Limb (tissue), 2 donors: ENCODE measurements around the gene ANKS1B.

Experiments
- DNase-seq, 2 donors: peaks; one replicate each; pipeline ENCODE4 v3.0.0-alpha.2; 2016; ENCODE audit errors: extremely low spot score in 2 of 2

ANKS1B gene

DNA sequence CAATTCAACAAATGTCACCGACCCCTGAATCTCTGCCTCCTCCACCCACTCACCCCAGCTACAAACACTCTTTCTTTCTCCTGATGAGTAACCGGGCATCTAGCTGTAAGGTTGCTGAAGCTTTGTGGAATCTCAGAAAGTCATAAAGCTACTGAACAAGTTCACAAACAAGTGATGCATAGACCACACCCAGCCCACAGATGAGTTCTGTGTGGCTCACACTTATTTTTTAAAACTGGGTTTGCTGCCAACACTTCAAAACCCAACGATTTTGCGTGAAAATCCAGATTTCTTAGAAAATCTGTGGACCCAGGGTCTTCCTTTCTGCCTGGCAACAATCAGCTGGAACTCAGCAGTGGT lies 1243.6 kb downstream of the ANKS1B start:
- no peak for DNase-seq

DNA sequence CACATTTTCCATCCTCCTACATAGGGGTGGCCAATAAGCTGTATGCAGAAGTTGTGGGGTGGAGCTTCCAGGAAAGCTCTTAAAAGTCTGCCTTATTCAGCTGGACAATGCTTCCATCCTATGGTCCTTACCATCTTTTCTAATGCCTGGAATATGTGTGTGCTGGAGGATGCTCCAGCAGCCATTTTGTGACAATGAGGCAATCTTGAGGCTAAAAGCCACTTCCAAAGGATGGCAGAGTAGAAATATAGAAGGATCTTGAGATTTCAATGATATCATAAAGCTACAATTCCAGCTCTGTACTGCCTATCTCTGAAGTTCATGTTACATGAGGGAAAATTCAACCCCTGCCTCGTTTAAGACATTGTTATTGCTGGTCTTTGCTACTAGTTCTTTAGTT lies 1244.0 kb downstream of the ANKS1B start:
- DNase-seq = no peak

DNA sequence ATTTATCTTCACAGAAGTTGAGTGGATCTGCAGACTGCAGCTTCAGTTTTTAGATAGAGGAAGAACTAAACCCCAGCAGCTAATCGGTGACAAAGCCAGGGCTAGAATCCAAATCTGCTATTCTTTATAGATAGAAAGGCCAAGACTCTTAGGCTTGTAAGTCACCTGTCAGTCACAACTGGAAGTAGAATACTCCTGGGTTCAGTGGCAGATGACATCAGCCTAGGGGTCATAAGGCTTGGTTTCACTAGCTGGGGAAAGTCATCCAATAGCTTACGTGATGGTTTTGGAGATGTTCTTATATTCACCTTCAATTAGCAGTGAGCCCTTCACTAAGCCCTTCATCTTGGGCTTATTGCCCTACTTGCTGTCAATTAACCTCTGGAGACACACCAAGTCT lies 1246.2 kb downstream of the ANKS1B start:
- no peak for DNase-seq

DNA sequence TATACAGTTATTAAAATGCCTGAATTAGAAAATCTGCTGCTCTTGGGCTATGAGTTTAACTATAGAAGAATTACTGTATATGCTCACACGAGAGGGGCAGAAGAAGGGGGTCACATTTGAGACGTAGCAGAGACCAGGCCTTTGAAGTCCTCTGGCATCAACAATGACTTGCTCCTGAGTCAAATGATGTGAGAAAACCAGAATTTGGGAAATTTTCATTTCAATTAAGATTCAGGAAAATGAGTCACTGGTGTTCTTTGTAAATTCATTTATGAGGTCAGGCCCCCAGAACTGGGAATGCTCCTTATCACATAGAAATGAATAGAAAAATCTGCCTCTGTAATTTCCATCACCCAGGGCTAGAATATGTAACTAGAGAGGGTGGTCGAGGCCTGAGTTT lies 1246.7 kb downstream of the ANKS1B start:
- DNase-seq = no peak

DNA sequence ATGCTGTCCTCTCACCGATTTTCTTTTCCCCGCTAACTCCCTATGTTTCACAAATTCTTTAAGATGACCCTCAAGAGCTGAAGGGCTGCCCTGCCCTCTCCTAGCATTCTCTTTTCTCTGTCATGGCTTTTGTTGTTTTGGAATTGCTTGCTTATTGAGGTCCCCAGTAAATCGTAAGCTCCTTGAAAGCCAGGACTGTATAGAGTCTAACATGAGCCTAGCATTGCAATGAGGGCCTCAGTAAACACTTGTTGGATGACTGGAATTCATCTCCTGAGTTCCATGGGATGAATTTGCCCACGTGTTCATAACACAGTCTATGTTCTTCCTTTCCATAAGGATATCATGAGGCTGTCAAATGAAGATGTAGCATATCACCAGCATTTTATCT lies 1247.4 kb downstream of the ANKS1B start:
- DNase-seq = no peak

DNA sequence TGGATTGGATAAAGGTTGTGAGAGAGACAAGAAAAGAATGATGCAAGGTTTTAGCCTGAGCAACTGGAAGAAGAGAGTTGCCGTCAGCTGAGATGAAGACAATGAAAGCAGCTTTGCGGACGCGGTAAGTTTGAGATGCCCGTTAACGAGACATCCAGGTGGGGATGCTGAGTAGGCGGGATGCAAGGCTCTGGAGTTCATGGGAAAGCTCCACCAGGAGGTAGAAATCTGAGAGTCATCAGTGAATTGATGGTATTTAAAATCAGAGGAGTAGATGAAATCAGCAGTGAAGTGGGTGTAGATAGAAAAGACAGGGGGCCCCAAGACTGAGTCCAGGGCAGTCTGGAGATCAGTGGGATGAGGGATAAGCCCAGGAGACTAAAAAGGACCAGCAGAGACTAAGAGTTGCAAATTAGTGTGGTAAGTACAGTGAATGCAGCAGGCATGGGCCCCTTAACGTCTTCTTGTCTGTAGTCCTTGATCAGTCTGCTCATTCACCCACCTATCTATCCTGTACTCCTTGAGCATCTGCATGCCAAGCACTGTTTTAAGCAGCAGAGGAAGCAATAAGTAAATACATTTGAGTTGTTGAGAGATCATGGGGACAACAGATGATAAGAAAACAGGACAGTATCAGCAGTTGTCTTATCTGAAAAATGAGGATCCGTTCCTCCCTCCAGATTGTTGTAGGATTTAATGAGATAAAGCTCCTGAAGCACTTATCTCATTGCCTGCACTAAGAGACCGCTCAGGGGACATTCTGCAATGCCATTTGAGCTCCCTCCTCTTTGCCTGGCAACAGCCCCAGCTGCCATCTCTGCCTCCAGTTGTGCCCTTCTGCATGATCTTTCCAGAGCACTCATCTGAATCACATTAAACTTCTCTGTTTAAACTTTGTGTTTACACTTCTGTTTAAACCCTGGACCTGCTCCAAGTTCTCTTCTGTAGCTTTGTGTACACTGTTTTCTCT lies 1248.1 kb downstream of the ANKS1B start:
- no peak for DNase-seq

DNA sequence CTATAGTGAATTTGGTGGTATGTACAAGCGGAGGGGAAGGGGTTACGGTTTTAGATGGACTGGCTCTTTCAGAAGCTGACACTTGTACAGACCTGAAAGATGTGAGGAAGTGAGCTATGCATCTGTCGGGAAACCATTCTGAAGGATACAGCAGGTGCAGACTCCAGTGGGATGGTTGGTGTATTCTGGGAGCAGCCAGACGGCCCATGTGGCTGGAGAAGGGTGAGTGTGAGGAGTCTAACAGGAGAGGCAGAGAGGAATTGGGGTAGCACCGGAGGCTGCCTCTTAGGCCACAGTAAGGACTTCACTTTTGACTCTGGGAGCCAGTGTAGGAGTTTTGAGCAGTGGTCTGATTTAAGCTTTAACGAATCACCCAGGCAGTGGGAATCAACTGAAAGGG lies 1248.9 kb downstream of the ANKS1B start:
- no peak for DNase-seq

DNA sequence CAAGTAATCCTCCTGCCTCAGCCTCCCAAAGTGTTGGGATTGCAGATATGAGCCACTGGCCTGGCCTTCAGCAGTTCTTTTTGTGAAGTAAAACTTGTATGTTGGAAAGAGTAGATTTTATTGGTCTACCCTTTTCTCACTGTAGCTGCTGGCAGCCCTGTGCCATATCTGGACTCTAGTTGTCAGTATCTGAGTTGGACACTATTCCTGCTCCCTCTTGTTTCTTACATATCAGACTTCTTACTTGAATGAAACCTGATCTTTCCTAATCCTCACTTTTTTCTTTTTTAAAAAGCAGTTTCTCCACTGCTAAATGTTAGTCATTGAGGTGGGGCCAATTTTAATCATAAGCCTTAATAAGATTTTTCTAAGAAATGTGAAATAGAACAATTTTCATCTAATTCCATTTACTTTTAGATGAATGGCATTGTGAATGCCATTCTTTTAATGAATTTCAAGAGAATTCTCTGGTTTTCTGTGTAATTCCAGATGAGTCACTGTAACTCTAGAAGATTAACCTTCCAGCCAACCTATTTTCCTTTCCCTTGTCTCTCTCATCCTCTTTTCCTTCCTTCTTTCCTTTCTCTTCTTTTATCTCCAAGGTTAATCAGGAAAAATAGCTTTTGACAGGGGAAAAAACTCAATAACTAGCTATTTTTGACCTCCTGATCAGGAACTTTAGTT lies 1250.9 kb downstream of the ANKS1B start:
- DNase-seq = no peak

DNA sequence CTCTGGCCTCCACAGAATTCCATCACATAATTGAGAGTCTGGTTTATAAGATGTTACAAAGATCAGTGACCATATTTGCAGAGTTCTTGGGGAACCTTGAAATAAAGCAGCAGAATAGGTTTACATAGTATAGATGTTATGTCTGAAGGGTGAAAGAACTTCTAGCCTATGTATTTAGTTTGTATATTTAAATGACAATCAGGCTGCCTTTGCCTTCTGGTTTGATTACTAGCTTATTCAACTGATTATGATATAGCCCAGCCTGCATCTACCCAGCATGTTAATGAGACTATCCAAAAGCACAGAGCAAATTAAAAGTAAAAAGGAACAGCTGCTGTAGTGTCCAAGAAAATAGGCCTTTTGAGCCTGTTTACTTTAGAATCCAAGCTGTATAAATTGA lies 1254.3 kb downstream of the ANKS1B start:
- DNase-seq = no peak

DNA sequence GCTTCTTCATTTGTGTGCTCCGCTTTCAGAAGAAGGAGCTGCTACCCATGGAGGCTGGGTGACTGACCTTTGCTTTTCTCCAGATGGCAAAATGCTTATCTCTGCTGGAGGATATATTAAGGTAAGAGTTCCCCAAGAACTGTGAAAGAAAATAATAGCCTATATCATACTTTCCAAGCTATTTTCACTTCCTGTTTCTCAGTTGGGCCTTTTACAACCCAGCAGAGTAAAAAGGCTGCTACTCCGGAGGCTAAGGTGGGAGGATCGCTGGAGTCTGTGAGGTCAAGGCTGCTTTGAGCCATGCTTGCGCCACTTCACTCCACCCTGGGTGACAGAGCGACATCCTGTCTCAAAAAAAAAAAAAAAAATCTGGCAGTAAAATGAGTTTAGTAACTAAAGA lies 1257.5 kb downstream of the ANKS1B start:
- no peak for DNase-seq

DNA sequence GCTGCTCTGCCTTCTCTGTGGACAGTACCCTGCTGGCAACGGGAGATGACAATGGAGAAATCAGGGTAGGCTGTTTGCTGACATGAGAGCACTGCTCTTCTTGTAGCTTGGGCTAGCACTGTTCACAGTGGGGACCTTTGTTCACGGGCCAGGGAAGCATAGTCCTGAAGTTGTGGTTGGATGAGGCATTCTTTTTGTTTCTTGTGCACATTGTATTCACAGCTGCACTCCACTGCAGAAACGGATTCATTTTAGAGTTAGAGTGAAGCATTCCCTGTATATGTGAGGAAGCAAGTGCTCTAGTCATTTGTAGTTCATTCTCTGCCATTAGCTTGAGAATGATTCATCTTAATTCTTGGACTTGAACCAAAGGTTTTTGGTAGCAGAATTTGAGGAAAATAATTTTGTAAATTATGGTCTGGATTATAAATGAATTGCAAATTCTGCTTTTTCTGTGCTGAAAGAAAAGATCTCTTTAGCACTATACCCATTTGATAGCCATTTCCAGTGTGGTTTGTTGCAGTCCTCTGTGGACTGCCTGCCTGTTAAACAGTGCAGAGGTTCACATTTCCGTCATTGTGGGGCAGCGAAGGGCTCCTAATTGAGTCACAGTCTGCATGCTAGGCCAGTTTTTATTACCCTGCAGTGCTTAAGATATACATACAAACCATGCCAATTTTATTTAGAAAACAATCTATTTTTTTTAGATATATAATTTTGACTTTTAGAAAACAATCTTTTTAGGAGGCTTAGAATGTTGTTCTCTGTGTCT lies 1259.1 kb downstream of the ANKS1B start:
- peak; percentile 21 to 54 for DNase-seq

DNA sequence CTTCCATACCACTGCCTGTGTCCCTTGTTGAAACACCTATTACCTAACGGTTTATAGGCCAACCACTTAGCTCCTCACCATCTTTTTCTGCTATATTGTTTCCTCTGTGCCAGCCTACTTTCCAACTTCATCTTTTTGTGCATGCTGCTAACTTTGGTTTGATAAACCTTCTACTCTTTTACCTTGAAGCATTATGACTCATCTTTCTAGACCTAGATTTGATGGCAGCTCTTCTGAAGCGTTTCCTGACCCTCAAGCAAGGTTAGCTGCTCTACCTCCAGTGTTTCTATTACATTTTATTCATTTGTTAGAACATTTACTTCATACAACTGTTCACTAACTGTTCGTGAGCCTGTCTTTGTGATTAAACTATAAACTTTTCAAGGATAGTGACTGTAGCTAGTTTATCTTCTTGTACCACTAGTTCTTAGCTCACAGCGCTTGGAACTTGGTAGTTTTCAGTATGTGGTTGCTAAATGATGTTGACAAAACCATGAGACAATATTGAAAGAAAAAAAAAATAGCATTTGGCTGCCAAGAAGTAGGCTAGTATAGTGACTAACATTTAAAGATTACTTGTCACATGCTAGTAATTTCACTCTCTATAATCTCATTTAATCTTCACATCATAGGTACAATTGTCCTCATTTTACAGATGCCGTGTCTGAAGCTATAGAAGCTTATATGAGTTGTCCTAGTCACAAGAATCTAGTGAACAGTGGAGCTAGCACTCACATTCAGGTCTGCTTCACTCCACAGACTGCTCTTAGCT lies 1260.2 kb downstream of the ANKS1B start:
- DNase-seq = no peak

DNA sequence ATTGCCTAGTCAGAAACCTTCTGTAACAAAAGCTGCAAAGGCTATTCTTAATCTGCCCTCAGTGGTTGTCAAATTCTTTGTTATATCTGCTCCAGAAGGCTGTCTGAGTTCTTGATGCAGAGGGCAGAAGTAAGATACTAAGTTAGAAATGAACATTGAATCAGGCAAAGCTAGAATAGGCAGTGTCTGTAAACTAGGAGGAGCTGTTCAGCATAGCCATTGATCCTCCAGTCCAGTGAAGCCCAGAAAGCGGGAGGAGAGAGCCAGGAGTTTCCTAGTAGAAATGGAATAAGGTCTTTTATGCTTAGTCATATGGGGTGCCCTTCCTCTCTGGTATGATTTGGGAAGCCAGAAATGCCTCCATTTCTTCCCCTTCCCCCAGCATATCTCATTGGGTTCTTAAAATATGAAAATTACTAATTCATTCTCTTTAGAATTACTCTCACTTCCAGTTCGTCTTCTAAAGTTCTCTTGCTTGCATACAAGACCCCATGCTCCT lies 1263.5 kb downstream of the ANKS1B start:
- DNase-seq = no peak

DNA sequence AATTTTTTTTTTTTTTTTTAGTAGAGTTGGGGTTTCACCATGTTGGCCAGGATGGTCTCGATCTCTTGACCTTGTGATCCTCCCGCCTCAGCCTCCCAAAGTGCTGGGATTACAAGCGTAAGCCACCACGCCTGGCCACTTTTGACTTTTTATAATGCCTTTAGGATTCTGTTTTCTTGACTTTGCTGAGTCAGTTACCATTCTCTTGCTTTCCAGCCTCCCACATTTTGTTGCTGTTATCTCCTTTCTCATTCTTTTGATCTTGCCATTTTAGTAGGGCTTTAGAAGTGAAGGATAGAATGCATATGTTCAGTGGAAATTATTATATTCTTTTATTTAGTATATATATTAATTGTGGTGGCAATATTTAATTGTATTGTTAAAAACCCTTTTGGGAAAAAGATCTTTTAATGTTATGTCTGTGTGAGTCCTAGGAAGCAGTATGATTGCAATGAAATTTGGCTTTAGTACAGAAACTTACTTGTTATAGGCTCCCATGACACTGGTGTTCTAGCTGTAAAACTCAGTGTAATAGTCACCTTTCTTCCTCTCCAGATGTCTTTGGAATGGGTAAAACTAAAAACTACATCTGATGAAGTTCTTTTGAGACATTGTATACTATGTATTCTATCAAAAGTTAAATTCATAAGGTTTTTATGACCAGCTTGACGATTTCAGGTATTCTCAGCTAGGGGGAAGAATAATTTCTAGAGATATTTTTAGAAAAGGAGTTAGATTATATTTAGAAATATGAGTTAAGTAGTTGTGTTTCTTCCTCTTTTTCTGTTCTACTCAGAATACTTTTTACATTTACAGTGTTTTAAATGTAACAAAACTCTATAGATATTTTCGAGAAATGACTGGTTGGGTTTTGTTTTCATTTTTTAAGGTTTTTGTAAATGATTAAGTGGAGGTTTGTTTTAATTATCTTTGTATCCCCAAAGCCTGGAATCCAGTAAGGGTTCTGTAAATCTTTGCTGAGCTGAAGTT lies 1264.9 kb downstream of the ANKS1B start:
- no peak for DNase-seq

DNA sequence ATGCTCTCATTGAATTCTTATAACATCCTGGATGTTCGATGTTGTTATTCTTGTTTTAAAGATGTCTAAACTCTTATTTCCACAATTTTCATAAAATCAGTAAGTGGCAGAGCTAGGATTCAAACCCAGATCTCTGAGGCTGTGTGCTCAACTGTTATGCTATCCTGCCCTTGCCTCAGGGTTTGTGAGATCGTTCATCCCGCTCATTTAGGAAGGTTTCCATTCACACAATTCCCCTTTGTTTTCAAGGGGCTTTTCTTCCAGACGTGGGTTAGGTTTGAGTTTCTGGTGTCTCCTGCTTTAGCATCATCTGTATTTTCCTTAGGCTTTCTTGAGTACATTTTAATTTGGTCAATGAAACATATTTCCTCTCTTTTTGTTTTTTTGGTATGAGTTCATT lies 1270.3 kb downstream of the ANKS1B start:
- DNase-seq = no peak

DNA sequence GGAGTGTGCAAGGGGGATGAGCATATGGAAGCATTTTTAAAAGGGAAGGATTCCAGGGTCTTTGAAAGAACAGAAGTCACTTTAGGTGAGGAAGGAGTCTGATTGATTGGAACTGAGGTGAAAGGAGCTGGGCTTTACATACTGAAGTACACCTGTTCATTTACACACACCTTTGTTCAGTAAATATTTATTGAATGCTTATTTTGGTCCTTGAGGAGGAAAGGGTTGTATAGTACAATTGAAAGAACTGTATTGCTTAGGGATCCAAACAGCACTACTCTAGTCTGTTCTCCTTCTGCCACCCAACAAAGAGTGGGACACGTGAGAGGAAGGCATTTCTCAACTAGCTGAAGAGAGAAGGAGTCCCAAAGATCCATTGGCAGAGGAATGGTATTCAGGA lies 1275.7 kb downstream of the ANKS1B start:
- no peak for DNase-seq

DNA sequence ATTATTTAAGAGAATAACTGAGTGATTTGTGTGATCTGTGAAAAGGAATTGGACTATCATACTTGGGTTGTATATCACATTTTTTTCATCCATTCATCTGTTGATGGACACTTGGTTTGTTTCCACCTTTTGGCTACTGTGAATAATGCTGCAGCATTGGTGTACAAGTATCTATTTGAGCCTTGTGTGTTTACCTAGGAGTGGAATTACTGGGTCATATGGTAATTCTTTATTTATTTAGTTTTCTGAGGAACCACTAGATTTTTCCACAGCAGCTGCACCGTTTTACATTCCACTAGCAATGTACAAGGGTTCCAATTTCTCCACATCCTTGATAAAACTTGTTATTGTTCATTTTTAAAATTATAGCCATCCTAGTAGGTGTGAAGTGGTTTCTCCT lies 1283.6 kb downstream of the ANKS1B start:
- no peak for DNase-seq

DNA sequence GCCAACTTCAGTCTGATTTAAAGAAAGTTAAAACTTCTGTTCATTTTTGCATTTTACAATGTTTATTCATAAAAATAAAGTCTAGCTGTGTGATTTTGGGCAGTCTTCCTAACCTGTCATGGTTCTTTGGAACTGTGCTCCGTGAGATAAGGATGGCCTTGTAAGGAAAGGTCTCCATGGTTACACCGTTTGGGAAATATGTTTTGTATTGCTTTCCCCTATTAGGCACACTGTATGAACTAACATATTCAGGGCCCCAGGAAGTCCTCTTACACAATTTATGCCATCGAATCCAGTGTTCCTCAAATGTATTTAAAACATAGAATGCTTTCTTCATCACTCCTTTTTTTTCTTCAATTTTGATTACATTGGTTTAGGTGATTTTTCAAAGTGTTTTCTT lies 1285.2 kb downstream of the ANKS1B start:
- DNase-seq = no peak

DNA sequence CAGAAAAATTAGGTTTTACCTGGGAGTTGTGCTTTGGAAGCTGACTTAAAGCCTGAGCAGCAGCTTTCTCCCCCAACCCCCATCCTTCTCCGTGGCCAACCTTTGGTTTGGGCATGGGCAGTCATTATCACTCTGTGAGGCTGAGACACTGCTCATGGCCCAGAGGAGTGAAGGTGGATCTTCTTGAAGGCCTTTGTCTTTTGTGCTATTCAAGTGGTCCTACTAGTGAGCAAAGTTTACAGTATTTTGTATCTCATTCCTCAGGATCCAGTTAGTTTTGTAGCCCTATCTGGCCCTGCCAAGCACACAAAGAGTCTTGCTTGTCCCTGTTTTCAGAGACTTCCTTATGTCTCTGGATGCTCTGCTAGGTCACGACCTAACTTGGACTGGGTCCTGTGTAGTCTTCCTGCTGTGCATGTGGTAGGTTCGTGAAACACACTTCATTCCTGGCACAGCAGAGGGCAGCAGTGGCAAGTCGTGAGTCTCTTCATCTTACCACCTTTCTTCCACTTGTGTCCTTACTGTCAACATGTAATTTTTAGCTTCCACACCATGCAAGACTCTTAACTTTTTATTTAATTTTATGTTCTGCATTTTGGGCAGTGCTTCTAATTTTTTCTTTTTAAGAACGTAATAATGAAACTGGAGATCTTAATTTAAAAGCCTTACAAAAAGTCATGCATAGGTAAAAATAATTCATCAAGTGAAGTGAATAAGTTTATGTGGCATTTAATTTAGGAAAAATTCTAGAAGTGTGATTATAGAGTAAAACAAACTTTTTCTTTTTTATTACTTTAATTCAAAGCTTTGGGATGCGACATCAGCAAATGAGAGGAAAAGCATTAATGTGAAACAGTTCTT lies 1285.9 kb downstream of the ANKS1B start:
- DNase-seq = peak; percentile 47 to 62
